ENCODE measurements around the gene TREX2. TPM values are rescaled to one million over a fixed set of nuclear protein-coding genes. Genes with fewer than 3 reads are reported as not detected.

Gene TREX2
- total and polyA plus RNA-seq, 2 experiments from 2014 or later: 0.81 to 1.7 TPM

DNA sequence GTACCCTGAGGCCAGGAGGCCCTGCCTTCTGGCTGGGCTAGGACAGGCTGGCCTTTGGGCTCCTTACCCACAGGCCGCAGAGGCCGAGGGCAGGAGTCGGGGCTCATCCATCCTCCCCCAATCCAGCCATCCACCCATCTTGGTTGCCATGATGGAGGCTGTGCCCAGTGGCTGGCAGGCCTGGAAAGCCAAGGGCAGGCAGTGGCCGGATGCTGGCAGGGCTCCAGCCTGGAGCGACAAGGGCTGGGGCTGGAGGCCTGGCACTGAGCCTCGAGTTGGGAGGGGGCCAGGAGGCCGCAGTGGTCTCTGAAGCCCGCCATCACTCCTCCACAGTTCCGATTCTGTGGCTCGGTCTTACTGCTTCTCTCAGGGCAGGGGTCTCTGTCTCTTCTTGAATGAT lies 40.3 kb upstream of the TREX2 start:
- H3K36me3 Mint-ChIP-seq (ENCODE audit: low read depth): no peaks in the 10 kb centered on the region

More for the DNA sequence above, 40.3 kb upstream of the TREX2 start:
- Histone ChIP-seq H3K4me3 (no peak overlapping the region), H3K27ac (ENCODE audit: low read depth) (no peak overlapping the region), H3K9me2 (ENCODE audit: insufficient read depth) (no peaks in the 10 kb centered on the region), H3K27me3 (ENCODE audit: insufficient read depth) (no peaks in the 10 kb centered on the region), H3K4me1 (ENCODE audit: insufficient read depth) (no peaks in the 10 kb centered on the region), H3F3A (replicated peaks; ENCODE audit: low read depth) (no peaks in the 10 kb centered on the region), H3K79me2 (replicated peaks; ENCODE audit: insufficient read depth) (no peaks in the 10 kb centered on the region), H3K36me3 (ENCODE audit: insufficient read depth) (no peaks in the 10 kb centered on the region), H2AFZ (no peak overlapping the region), H4K20me1 (replicated peaks; ENCODE audit: insufficient read depth) (no peaks in the 10 kb centered on the region), H3K4me2 (no peak overlapping the region)
- Mint-ChIP-seq H3K4me3 (no peak overlapping the region), H3K4me1 (no peaks in the 10 kb centered on the region), H3K9me3 (no peaks in the 10 kb centered on the region), H3K27ac (no peak overlapping the region), H3K27me3 (ENCODE audit: insufficient read depth, low read depth, poor library complexity) (peaks cover 4% of the 10 kb centered on the region)
- DNase-seq (ENCODE audit: low spot score): no peak
- TF ChIP-seq POLR2AphosphoS5 (IDR thresholded peaks at IDR 0.05; ENCODE audit: low read depth) (no peak), EZH2phosphoT487 (IDR thresholded peaks at IDR 0.05; ENCODE audit: unreplicated experiment) (no peak), CREB1 (CRISPR knock-in tag; IDR thresholded peaks at IDR 0.05; ENCODE audit: low read depth) (no peak), JUNB (IDR thresholded peaks at IDR 0.05; ENCODE audit: unreplicated experiment) (no peak), NANOG (IDR thresholded peaks at IDR 0.05; ENCODE audit: borderline replicate concordance) (no peak), EZH2 (IDR thresholded peaks at IDR 0.05; ENCODE audit: low read depth, unreplicated experiment) (no peak), ZNF462 (CRISPR knock-in tag; IDR thresholded peaks at IDR 0.05) (no peak), ZNF331 (CRISPR knock-in tag; IDR thresholded peaks at IDR 0.05; ENCODE audit: low read depth) (no peak), ZNF114 (CRISPR knock-in tag; IDR thresholded peaks at IDR 0.05) (no peak), STAT1 (IDR thresholded peaks at IDR 0.05; ENCODE audit: unreplicated experiment) (no peak)
- TF ChIP-seq, protein P1, sequence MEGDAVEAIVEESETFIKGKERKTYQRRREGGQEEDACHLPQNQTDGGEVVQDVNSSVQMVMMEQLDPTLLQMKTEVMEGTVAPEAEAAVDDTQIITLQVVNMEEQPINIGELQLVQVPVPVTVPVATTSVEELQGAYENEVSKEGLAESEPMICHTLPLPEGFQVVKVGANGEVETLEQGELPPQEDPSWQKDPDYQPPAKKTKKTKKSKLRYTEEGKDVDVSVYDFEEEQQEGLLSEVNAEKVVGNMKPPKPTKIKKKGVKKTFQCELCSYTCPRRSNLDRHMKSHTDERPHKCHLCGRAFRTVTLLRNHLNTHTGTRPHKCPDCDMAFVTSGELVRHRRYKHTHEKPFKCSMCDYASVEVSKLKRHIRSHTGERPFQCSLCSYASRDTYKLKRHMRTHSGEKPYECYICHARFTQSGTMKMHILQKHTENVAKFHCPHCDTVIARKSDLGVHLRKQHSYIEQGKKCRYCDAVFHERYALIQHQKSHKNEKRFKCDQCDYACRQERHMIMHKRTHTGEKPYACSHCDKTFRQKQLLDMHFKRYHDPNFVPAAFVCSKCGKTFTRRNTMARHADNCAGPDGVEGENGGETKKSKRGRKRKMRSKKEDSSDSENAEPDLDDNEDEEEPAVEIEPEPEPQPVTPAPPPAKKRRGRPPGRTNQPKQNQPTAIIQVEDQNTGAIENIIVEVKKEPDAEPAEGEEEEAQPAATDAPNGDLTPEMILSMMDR (conservative IDR thresholded peaks at IDR 0.05; ENCODE audit: low read depth in 2 of 2): no peak
- TF ChIP-seq, protein P2, sequence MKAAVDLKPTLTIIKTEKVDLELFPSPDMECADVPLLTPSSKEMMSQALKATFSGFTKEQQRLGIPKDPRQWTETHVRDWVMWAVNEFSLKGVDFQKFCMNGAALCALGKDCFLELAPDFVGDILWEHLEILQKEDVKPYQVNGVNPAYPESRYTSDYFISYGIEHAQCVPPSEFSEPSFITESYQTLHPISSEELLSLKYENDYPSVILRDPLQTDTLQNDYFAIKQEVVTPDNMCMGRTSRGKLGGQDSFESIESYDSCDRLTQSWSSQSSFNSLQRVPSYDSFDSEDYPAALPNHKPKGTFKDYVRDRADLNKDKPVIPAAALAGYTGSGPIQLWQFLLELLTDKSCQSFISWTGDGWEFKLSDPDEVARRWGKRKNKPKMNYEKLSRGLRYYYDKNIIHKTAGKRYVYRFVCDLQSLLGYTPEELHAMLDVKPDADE (IDR thresholded peaks at IDR 0.05): no peak
- TF ChIP-seq, protein P3, sequence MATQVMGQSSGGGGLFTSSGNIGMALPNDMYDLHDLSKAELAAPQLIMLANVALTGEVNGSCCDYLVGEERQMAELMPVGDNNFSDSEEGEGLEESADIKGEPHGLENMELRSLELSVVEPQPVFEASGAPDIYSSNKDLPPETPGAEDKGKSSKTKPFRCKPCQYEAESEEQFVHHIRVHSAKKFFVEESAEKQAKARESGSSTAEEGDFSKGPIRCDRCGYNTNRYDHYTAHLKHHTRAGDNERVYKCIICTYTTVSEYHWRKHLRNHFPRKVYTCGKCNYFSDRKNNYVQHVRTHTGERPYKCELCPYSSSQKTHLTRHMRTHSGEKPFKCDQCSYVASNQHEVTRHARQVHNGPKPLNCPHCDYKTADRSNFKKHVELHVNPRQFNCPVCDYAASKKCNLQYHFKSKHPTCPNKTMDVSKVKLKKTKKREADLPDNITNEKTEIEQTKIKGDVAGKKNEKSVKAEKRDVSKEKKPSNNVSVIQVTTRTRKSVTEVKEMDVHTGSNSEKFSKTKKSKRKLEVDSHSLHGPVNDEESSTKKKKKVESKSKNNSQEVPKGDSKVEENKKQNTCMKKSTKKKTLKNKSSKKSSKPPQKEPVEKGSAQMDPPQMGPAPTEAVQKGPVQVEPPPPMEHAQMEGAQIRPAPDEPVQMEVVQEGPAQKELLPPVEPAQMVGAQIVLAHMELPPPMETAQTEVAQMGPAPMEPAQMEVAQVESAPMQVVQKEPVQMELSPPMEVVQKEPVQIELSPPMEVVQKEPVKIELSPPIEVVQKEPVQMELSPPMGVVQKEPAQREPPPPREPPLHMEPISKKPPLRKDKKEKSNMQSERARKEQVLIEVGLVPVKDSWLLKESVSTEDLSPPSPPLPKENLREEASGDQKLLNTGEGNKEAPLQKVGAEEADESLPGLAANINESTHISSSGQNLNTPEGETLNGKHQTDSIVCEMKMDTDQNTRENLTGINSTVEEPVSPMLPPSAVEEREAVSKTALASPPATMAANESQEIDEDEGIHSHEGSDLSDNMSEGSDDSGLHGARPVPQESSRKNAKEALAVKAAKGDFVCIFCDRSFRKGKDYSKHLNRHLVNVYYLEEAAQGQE (IDR thresholded peaks at IDR 0.05; ENCODE audit: unreplicated experiment): no peak
- no peak for ATAC-seq

Measured in GM23338 (cell line).